Glutamatergic neuron (in vitro differentiated cells): Measurements from ENCODE around the gene LTB. TPM values are rescaled to one million over a fixed set of nuclear protein-coding genes. Genes with fewer than 3 reads are reported as not detected.

Experiments used
- DNase-seq: peaks from one replicate; pipeline ENCODE4 v3.0.0; 2022
- H3K27ac Mint-ChIP-seq: one replicate; pipeline ENCODE4 v1.8.0; 2020; ENCODE audit warnings: mild to moderate bottlenecking, mixed read lengths, inconsistent platforms; ENCODE audit not compliant: unreplicated experiment
- H3K27me3 Mint-ChIP-seq: one replicate; pipeline ENCODE4 v1.8.0; 2020; ENCODE audit warnings: mild to moderate bottlenecking, moderate library complexity, mixed read lengths, inconsistent platforms; ENCODE audit not compliant: unreplicated experiment
- H3K36me3 Mint-ChIP-seq: one replicate; pipeline ENCODE4 v1.8.0; 2020; ENCODE audit warnings: mild to moderate bottlenecking, mixed read lengths, inconsistent platforms; ENCODE audit not compliant: unreplicated experiment
- H3K4me1 Mint-ChIP-seq: one replicate; pipeline ENCODE4 v1.8.0; 2020; ENCODE audit warnings: mild to moderate bottlenecking, low read depth, mixed read lengths, inconsistent platforms; ENCODE audit not compliant: unreplicated experiment
- H3K4me3 Mint-ChIP-seq: one replicate; pipeline ENCODE4 v1.8.0; 2020; ENCODE audit warnings: mild to moderate bottlenecking, mixed read lengths, inconsistent platforms; ENCODE audit not compliant: unreplicated experiment
- H3K9me3 Mint-ChIP-seq: one replicate; pipeline ENCODE4 v1.8.0; 2020; ENCODE audit warnings: mild to moderate bottlenecking, moderate library complexity, mixed read lengths, inconsistent platforms; ENCODE audit not compliant: unreplicated experiment
- total RNA-seq: library from RNA; stranded (reverse); fragmentation: NEBNext Ultra II Directional; extraction: Animal tissue kit (Norgen Biotek cat#: 25700); gene quantifications from one replicate; pipeline ENCODE4 v1.2.1, GENCODE V29; 2021; ENCODE audit not compliant: unreplicated experiment
- TF ChIP-seq, protein P1 (sequence below): fragments of 200-600 bp; sonication (generic); IDR thresholded peaks from one replicate; pipeline ENCODE4 v1.5.0; 2021; ENCODE audit not compliant: partially characterized antibody, unreplicated experiment

Gene LTB
- total RNA-seq, 1 donor from 2014 or later: not detected

DNA sequence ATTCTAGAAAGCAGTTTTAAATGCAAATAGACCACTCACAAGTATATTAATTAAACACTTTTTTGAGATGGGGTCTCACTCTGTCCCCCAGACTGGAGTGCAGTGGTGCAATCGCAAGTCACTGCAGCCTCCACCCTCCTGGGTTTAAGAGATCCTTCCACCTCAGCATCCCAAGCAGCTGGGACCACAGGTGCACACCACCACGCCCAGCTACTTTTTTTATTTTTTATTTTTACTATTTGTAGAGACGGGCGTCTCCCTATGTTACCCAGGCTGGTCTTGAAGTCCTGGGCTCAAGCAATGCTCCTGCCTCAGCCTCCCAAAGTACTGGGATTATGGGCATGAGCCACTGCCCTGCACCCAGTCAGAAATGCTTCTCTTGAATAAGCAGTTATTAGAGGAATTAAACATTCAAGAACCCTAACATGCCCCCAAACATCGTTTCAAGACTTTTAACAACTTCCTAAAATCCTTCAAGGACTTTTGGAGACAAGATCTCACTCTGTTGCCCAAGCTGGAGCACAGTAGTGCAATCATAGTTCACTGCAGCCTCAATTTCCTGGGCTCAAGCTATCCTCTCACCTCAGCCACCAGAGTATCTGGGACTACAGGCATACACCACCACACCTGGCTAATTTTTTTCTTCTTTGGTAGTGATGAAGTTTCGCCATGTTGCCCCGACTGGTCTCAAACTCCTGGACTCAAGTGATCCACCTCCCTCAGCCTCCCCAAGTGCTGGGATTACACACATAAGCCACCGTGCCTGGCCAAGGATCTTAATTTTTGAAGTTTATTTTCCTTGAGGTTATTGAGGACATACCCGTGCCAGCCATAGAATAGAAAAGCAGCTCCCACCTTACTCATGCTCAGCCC is 50.2 kb downstream of the LTB start:
- Mint-ChIP-seq H3K27ac (no peak overlapping the region), H3K4me3 (no peak overlapping the region), H3K36me3 (peaks cover 8% of the 10 kb centered on the region)

DNA sequence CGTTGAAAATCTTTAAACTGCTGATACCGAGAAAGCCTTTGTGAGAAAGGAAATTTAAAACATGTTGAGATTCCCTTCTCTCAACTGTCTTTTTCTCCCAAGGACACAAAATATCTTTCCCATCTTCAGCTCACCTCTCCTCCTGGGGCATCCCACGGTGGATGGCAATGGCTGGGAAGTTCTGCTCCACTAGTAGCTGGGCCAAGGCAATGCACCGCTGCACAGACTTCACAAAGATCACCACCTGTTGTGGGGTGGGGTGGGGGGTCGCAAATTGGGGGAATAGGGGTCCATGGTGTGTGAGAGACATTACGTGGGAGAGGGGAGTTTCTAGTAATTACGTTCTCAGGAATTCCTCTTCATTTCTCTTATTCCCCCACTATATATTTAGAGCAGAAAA is 51.1 kb downstream of the LTB start:
- peaks cover 3% of the 10 kb centered on the region for H3K4me1 Mint-ChIP-seq
- H3K36me3 Mint-ChIP-seq: peaks cover 8% of the 10 kb centered on the region
- no peak overlapping the region for H3K4me3 Mint-ChIP-seq
- peaks cover 3% of the 10 kb centered on the region for H3K9me3 Mint-ChIP-seq
- no peak for DNase-seq
- no peak overlapping the region for H3K27ac Mint-ChIP-seq
- peaks cover 8% of the 10 kb centered on the region for H3K27me3 Mint-ChIP-seq
- TF ChIP-seq, protein P1, sequence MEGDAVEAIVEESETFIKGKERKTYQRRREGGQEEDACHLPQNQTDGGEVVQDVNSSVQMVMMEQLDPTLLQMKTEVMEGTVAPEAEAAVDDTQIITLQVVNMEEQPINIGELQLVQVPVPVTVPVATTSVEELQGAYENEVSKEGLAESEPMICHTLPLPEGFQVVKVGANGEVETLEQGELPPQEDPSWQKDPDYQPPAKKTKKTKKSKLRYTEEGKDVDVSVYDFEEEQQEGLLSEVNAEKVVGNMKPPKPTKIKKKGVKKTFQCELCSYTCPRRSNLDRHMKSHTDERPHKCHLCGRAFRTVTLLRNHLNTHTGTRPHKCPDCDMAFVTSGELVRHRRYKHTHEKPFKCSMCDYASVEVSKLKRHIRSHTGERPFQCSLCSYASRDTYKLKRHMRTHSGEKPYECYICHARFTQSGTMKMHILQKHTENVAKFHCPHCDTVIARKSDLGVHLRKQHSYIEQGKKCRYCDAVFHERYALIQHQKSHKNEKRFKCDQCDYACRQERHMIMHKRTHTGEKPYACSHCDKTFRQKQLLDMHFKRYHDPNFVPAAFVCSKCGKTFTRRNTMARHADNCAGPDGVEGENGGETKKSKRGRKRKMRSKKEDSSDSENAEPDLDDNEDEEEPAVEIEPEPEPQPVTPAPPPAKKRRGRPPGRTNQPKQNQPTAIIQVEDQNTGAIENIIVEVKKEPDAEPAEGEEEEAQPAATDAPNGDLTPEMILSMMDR: no peak

More for the DNA sequence above, 50.2 kb downstream of the LTB start:
- no peak for DNase-seq
- H3K4me1 Mint-ChIP-seq: peaks cover 3% of the 10 kb centered on the region
- H3K9me3 Mint-ChIP-seq: peaks cover 3% of the 10 kb centered on the region
- peaks cover 8% of the 10 kb centered on the region for H3K27me3 Mint-ChIP-seq
- TF ChIP-seq, protein P1: no peak

DNA sequence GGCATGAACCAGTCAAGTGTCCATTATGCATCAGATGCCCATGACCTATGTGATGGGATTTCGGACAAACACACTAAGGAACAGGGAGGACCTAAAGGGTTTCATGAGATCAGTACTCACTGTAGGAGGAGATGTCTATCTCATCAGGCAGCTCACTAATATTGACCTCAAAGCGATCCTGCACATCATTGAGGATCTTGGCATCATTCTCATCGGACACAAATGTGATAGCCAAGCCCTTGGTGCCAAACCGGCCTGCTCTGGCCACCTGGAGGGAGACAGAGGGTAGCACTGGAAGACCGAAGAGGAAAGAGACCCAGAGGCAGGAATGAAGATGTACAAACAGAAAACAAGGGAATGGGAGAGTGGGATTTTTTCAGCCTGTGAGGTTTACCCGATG is 51.6 kb downstream of the LTB start:
- Mint-ChIP-seq H3K4me1 (peaks cover 3% of the 10 kb centered on the region), H3K4me3 (no peak overlapping the region), H3K27ac (no peak overlapping the region), H3K36me3 (peaks cover 8% of the 10 kb centered on the region), H3K27me3 (peaks cover 8% of the 10 kb centered on the region), H3K9me3 (peaks cover 3% of the 10 kb centered on the region)
- DNase-seq: no peak
- TF ChIP-seq, protein P1: no peak

Other genes starting within 250 kb of the LTB start
- gene HLA-B, start 225.2 kb downstream of the LTB start, total RNA-seq: 11.4 TPM
- 0.42 TPM for gene MICA, start 178.8 kb downstream of the LTB start, total RNA-seq
- 3.6 TPM for gene MICB, start 84.3 kb downstream of the LTB start, total RNA-seq
- not detected for gene MCCD1, start 53.5 kb downstream of the LTB start, total RNA-seq
- gene DDX39B, start 40.4 kb downstream of the LTB start, total RNA-seq: 526 TPM
- 95.6 TPM for gene ATP6V1G2, start 35.8 kb downstream of the LTB start, total RNA-seq
- gene NFKBIL1, start 34.8 kb downstream of the LTB start, total RNA-seq: 29.8 TPM
- not detected for gene LTA, start 10.1 kb downstream of the LTB start, total RNA-seq
- gene TNF, start 6.9 kb downstream of the LTB start, total RNA-seq: not detected
- gene LST1, start 3.9 kb upstream of the LTB start, total RNA-seq: not detected
- not detected for gene NCR3, start 10.6 kb upstream of the LTB start, total RNA-seq
- gene AIF1, start 32.8 kb upstream of the LTB start, total RNA-seq: not detected
- 303 TPM for gene PRRC2A, start 38.3 kb upstream of the LTB start, total RNA-seq
- 804 TPM for gene BAG6, start 70.2 kb upstream of the LTB start, total RNA-seq
- 1.5 TPM for gene APOM, start 73.5 kb upstream of the LTB start, total RNA-seq
- 28.8 TPM for gene C6orf47, start 78.4 kb upstream of the LTB start, total RNA-seq
- 30.1 TPM for gene GPANK1, start 82.6 kb upstream of the LTB start, total RNA-seq
- gene CSNK2B, start 83.7 kb upstream of the LTB start, total RNA-seq: 214 TPM
- gene LY6G5B, start 87.6 kb upstream of the LTB start, total RNA-seq: 43.1 TPM
- gene LY6G5C, start 98.6 kb upstream of the LTB start, total RNA-seq: 13.8 TPM
- 120 TPM for gene ABHD16A, start 120.9 kb upstream of the LTB start, total RNA-seq
- gene LY6G6F, start 124.4 kb upstream of the LTB start, total RNA-seq: not detected
- gene LY6G6D, start 132.9 kb upstream of the LTB start, total RNA-seq: not detected
- gene LY6G6C, start 139.3 kb upstream of the LTB start, total RNA-seq: 1.8 TPM
- gene MPIG6B, start 140.9 kb upstream of the LTB start, total RNA-seq: not detected
- 266 TPM for gene DDAH2, start 146.9 kb upstream of the LTB start, total RNA-seq
- gene CLIC1, start 154.1 kb upstream of the LTB start, total RNA-seq: 310 TPM
- gene MSH5, start 157.6 kb upstream of the LTB start, total RNA-seq: 25.7 TPM
- gene SAPCD1, start 180.2 kb upstream of the LTB start, total RNA-seq: 3.7 TPM
- 3.2 TPM for gene VWA7, start 194.9 kb upstream of the LTB start, total RNA-seq
- gene VARS1, start 213.3 kb upstream of the LTB start, total RNA-seq: 204 TPM
- 68.2 TPM for gene LSM2, start 224.5 kb upstream of the LTB start, total RNA-seq
- gene HSPA1L, start 232.9 kb upstream of the LTB start, total RNA-seq: 2.5 TPM
- 54.3 TPM for gene HSPA1A, start 233.1 kb upstream of the LTB start, total RNA-seq
- gene HSPA1B, start 245.3 kb upstream of the LTB start, total RNA-seq: 93.9 TPM